A673 (cell line): ENCODE measurements around the gene OR2W3.

Experiments used
- CTCF ChIP-seq: fragments of 300-800, 200-600 bp; sonication (generic); conservative IDR thresholded peaks from 2 replicates; pipeline ENCODE4 v1.5.1; 2017; ENCODE audit warnings: low read depth, mild to moderate bottlenecking, antibody characterized with exemption, low read length, moderate library complexity, mixed read lengths
- EZH2 ChIP-seq: fragments of 200-600 bp; sonication (generic); IDR thresholded peaks from 2 replicates; pipeline ENCODE4 v1.6.1; 2017; ENCODE audit warnings: borderline replicate concordance, low read depth, mild to moderate bottlenecking, mixed read lengths, antibody characterized with exemption, low read length; ENCODE audit not compliant: poor library complexity, severe bottlenecking

GRCh38 chr1:247895163-247895637, at the start of gene OR2W3:
- TF ChIP-seq CTCF: no peak
- TF ChIP-seq EZH2: no peak
